ENCODE results near the gene ADCY7. TPM values are rescaled to one million over a fixed set of nuclear protein-coding genes. Genes with fewer than 3 reads are reported as not detected.

ADCY7 gene
- total and polyA plus RNA-seq, 2 of the 4 experiments (the other 2 are of a cell fraction), result 15.2 to 17.1 TPM

DNA sequence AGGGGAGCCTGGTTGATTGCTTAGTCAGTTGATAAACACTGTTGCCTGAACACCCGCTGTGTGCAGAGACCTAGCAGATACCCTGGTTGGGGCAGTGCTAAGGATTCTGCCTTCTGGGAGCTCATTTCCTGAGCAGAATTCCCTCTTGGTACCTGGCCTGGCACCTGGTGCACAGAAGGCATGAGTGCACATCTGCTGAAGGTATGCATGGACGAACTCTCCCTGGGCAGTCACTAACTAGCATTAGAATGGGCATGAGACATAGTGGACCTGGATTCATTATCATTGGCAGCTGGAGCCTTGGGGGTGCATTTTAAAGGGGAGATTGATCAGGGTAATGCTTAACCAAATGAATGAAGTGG is 13.1 kb downstream of the ADCY7 start:
- H4K5ac ChIP-seq (ENCODE audit: low read depth, low read length), result no peak overlapping the region
- H3K27me3 ChIP-seq (ENCODE audit: control insufficient read depth, insufficient read depth, low read length), result no peaks in the 10 kb centered on the region
- ChIA-PET CTCF (no interaction called here), POLR2A (ENCODE audit: unreplicated experiment) (no interaction called here)
- no peak overlapping the region for H3K4ac ChIP-seq (ENCODE audit: low read depth, low read length)
- H3K56ac ChIP-seq (ENCODE audit: extremely low read depth, insufficient read depth, low read length), result no peak overlapping the region
- H4K20me1 ChIP-seq (ENCODE audit: insufficient read depth, low read length), result peaks cover 26% of the 10 kb centered on the region
- H3K4me1 ChIP-seq (ENCODE audit: control insufficient read depth, insufficient read depth, low read length), result 0 out of 2 replicates have a peak, but pooled peaks cover 2% of the 10 kb centered on the region
- no TSS peak for BruUV-seq (replicated peaks)
- 86% methylated on average over 1 of the region's 2 CpGs; no CpG with 5 or more reads in 1 of the 2 experiments for WGBS, 2 experiments (ENCODE audit: extremely low coverage in 2 of 2, insufficient read length in 1 of 2)
- peaks cover 8 to 20% of the 10 kb centered on the region in 2 experiments; a peak in 3 of 4 replicates for H3K79me1 ChIP-seq (ENCODE audit: low read depth in 1 of 2, low read length in 2 of 2)
- no peaks in the 10 kb centered on the region for H3K9me1 ChIP-seq (ENCODE audit: insufficient read depth, low read length)
- no peak overlapping the region for H3K4me2 ChIP-seq (ENCODE audit: low read depth, low read length)
- no peak overlapping the region for H3K14ac ChIP-seq (replicated peaks; ENCODE audit: low read depth, low read length)
- H3K36me3 ChIP-seq (ENCODE audit: control insufficient read depth, insufficient read depth, low read length), result no peaks in the 10 kb centered on the region
- no peak overlapping the region for H4K91ac ChIP-seq (ENCODE audit: insufficient read depth, low read depth, low read length)
- H3K9me3 ChIP-seq (ENCODE audit: control insufficient read depth, insufficient read depth, low read length), result 0 out of 2 replicates have a peak, but pooled peaks cover 2% of the 10 kb centered on the region
- no peak overlapping the region for H2BK120ac ChIP-seq (ENCODE audit: low read depth, low read length)
- H3K23ac ChIP-seq (ENCODE audit: low read depth, low read length), result no peak overlapping the region
- in situ Hi-C loops (cut with MboI; ENCODE audit: low sequenced_read_pairs), result no loop called here
- no peak overlapping the region for H4K8ac ChIP-seq (ENCODE audit: low read depth in 2 of 2, low read length in 2 of 2)
- ATAC-seq (ENCODE audit: low read depth) (no peak), DNase-seq (no peak)
- no peak overlapping the region for H2BK15ac ChIP-seq (ENCODE audit: low read depth, low read length)
- intact Hi-C loops (cut with micrococcal nuclease), result no loop called here
- no peak overlapping the region for H2AK9ac ChIP-seq (replicated peaks; ENCODE audit: low read depth, low read length, poor library complexity)
- no peak overlapping the region for H3K18ac ChIP-seq (ENCODE audit: low read depth, low read length)
- no peak overlapping the region for H2BK20ac ChIP-seq (ENCODE audit: low read depth, low read length)
- H2AFZ ChIP-seq (replicated peaks; ENCODE audit: low read length, poor library complexity), result no peak overlapping the region
- H3K27ac ChIP-seq (ENCODE audit: insufficient read depth, low read length), result no peak overlapping the region
- dilution Hi-C loops (cut with HindIII; ENCODE audit: low sequenced_read_pairs, unreplicated experiment), result no loop called here
- no peak overlapping the region for H2BK5ac ChIP-seq (ENCODE audit: low read depth, low read length, poor library complexity, severe bottlenecking)
- no peak overlapping the region for H3K9ac ChIP-seq (ENCODE audit: low read depth, low read length)
- no peak overlapping the region for H2AK5ac ChIP-seq (ENCODE audit: low read depth, low read length)
- H3K4me3 ChIP-seq (ENCODE audit: insufficient read depth, low read depth, low read length), result no peak overlapping the region
- TF ChIP-seq MXI1 (IDR thresholded peaks at IDR 0.05; ENCODE audit: borderline replicate concordance, low read depth, low read length), result no peak
- TF ChIP-seq, protein P1, sequence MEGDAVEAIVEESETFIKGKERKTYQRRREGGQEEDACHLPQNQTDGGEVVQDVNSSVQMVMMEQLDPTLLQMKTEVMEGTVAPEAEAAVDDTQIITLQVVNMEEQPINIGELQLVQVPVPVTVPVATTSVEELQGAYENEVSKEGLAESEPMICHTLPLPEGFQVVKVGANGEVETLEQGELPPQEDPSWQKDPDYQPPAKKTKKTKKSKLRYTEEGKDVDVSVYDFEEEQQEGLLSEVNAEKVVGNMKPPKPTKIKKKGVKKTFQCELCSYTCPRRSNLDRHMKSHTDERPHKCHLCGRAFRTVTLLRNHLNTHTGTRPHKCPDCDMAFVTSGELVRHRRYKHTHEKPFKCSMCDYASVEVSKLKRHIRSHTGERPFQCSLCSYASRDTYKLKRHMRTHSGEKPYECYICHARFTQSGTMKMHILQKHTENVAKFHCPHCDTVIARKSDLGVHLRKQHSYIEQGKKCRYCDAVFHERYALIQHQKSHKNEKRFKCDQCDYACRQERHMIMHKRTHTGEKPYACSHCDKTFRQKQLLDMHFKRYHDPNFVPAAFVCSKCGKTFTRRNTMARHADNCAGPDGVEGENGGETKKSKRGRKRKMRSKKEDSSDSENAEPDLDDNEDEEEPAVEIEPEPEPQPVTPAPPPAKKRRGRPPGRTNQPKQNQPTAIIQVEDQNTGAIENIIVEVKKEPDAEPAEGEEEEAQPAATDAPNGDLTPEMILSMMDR (conservative IDR thresholded peaks at IDR 0.05; ENCODE audit: low read depth, low read length), result no peak
- TF ChIP-seq POLR2A (IDR thresholded peaks at IDR 0.05; ENCODE audit: low read depth, low read length), result no peak
- TF ChIP-seq MAFK (IDR thresholded peaks at IDR 0.05; ENCODE audit: low read depth, low read length), result no peak
- TF ChIP-seq CHD1 (IDR thresholded peaks at IDR 0.05; ENCODE audit: low read depth, low read length), result no peak
- no peak for TF ChIP-seq RFX5 (IDR thresholded peaks at IDR 0.05; ENCODE audit: low read depth, low read length)
- TF ChIP-seq, protein P2, sequence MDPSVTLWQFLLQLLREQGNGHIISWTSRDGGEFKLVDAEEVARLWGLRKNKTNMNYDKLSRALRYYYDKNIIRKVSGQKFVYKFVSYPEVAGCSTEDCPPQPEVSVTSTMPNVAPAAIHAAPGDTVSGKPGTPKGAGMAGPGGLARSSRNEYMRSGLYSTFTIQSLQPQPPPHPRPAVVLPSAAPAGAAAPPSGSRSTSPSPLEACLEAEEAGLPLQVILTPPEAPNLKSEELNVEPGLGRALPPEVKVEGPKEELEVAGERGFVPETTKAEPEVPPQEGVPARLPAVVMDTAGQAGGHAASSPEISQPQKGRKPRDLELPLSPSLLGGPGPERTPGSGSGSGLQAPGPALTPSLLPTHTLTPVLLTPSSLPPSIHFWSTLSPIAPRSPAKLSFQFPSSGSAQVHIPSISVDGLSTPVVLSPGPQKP (IDR thresholded peaks at IDR 0.05; ENCODE audit: borderline replicate concordance, low read depth, low read length), result no peak
- no peak for TF ChIP-seq CEBPB (IDR thresholded peaks at IDR 0.05; ENCODE audit: low read depth, low read length)
- no peak for TF ChIP-seq RAD21 (IDR thresholded peaks at IDR 0.05; ENCODE audit: low read length)
- TF ChIP-seq SMC3 (IDR thresholded peaks at IDR 0.05; ENCODE audit: low read depth, low read length), result no peak
- no peak for TF ChIP-seq BHLHE40 (IDR thresholded peaks at IDR 0.05; ENCODE audit: low read depth, low read length)
- no peak for TF ChIP-seq MAZ (IDR thresholded peaks at IDR 0.05; ENCODE audit: borderline replicate concordance, low read depth, low read length)
- TF ChIP-seq FOS (IDR thresholded peaks at IDR 0.05; ENCODE audit: low read depth, low read length), result no peak

Measured in IMR-90 (cell line).